Breast epithelium (tissue), 3 donors: ENCODE measurements around the gene SPATA6L.

Experiments used
- CTCF ChIP-seq, 3 donors: fragments of 450-650 bp; IDR thresholded peaks; one replicate each; pipeline ENCODE4 v1.5.1; 2016 to 2017; ENCODE audit warnings: antibody characterized with exemption in 3 of 3, mild to moderate bottlenecking in 3 of 3, moderate library complexity in 3 of 3
- POLR2AphosphoS5 ChIP-seq, 3 donors: sonication (generic); formaldehyde crosslinking; IDR thresholded peaks; one replicate each; pipeline ENCODE4 v1.6.1; 2017; ENCODE audit warnings: antibody characterized with exemption in 3 of 3

GRCh38 chr9:4713849-4714248 lies 47.6 kb upstream of the SPATA6L start:
- TF ChIP-seq CTCF (IDR thresholded peaks at IDR 0.05) (no peak), POLR2AphosphoS5 (IDR thresholded peaks at IDR 0.05) (no peak)
